Measurements from ENCODE around the gene LAIR1. TPM values are rescaled to one million over a fixed set of nuclear protein-coding genes. Genes with fewer than 3 reads are reported as not detected.

Gene LAIR1
- total RNA-seq, 1 donor from 2014 or later = not detected

- no peak overlapping the region for H3K27ac ChIP-seq (ENCODE audit: low read depth, low read length)
- H3K4me1 ChIP-seq (ENCODE audit: insufficient read depth, low read length) = no peaks in the 10 kb centered on the region
- H3K27me3 Mint-ChIP-seq (ENCODE audit: low read depth, unreplicated experiment) = peaks cover 37% of the 10 kb centered on the region
- TF ChIP-seq, protein P1, sequence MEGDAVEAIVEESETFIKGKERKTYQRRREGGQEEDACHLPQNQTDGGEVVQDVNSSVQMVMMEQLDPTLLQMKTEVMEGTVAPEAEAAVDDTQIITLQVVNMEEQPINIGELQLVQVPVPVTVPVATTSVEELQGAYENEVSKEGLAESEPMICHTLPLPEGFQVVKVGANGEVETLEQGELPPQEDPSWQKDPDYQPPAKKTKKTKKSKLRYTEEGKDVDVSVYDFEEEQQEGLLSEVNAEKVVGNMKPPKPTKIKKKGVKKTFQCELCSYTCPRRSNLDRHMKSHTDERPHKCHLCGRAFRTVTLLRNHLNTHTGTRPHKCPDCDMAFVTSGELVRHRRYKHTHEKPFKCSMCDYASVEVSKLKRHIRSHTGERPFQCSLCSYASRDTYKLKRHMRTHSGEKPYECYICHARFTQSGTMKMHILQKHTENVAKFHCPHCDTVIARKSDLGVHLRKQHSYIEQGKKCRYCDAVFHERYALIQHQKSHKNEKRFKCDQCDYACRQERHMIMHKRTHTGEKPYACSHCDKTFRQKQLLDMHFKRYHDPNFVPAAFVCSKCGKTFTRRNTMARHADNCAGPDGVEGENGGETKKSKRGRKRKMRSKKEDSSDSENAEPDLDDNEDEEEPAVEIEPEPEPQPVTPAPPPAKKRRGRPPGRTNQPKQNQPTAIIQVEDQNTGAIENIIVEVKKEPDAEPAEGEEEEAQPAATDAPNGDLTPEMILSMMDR (IDR thresholded peaks at IDR 0.05; ENCODE audit: insufficient read depth, low read depth, low read length) = no peak
- TF ChIP-seq EZH2 (IDR thresholded peaks at IDR 0.05; ENCODE audit: insufficient read depth, low read length) = no peak
- no peak overlapping the region for H3K27ac Mint-ChIP-seq (ENCODE audit: unreplicated experiment)
- H3K9me3 Mint-ChIP-seq (ENCODE audit: unreplicated experiment) = peaks cover 6% of the 10 kb centered on the region
- H3K79me2 ChIP-seq (ENCODE audit: insufficient read depth, low read length) = no peaks in the 10 kb centered on the region
- H2AFZ ChIP-seq (ENCODE audit: low read depth, low read length) = no peak overlapping the region
- H3K27me3 ChIP-seq (ENCODE audit: insufficient read depth, low read length) = no peaks in the 10 kb centered on the region
- no peaks in the 10 kb centered on the region for H3K4me1 Mint-ChIP-seq (ENCODE audit: low read depth, unreplicated experiment)
- no peak overlapping the region for H3K9ac ChIP-seq (ENCODE audit: low read length)
- no peak overlapping the region for H3K4me3 ChIP-seq (ENCODE audit: insufficient read depth, low read depth, low read length)
- H3K4me3 Mint-ChIP-seq (ENCODE audit: unreplicated experiment) = no peak overlapping the region
- H3K9me3 ChIP-seq (ENCODE audit: insufficient read depth, low read depth, low read length) = no peaks in the 10 kb centered on the region
- H3K36me3 ChIP-seq (ENCODE audit: insufficient read depth, low read length) = no peaks in the 10 kb centered on the region
- H4K20me1 ChIP-seq (ENCODE audit: insufficient read depth, low read length) = no peaks in the 10 kb centered on the region
- H3K36me3 Mint-ChIP-seq (ENCODE audit: low read depth, unreplicated experiment) = no peaks in the 10 kb centered on the region
- H3K4me2 ChIP-seq (ENCODE audit: low read length) = no peak overlapping the region
- FAIRE-seq (no peak), DNase-seq (ENCODE audit: low read depth) (no peak)
Observed at GRCh38 chr19:54317965-54318240, 46.8 kb downstream of the LAIR1 start.

GRCh38 chr19:54317108-54317964 lies 47.4 kb downstream of the LAIR1 start:
- Histone ChIP-seq H3K27ac (ENCODE audit: low read depth, low read length) (no peak overlapping the region), H3K4me2 (ENCODE audit: low read length) (no peak overlapping the region), H3K4me3 (ENCODE audit: insufficient read depth, low read depth, low read length) (no peak overlapping the region), H3K79me2 (ENCODE audit: insufficient read depth, low read length) (no peaks in the 10 kb centered on the region), H3K27me3 (ENCODE audit: insufficient read depth, low read length) (no peaks in the 10 kb centered on the region), H3K9ac (ENCODE audit: low read length) (no peak overlapping the region), H3K4me1 (ENCODE audit: insufficient read depth, low read length) (no peaks in the 10 kb centered on the region), H4K20me1 (ENCODE audit: insufficient read depth, low read length) (no peaks in the 10 kb centered on the region), H2AFZ (ENCODE audit: low read depth, low read length) (no peak overlapping the region), H3K9me3 (ENCODE audit: insufficient read depth, low read depth, low read length) (no peaks in the 10 kb centered on the region), H3K36me3 (ENCODE audit: insufficient read depth, low read length) (no peaks in the 10 kb centered on the region)
- TF ChIP-seq, protein P1 (IDR thresholded peaks at IDR 0.05; ENCODE audit: insufficient read depth, low read depth, low read length) = no peak
- TF ChIP-seq EZH2 (IDR thresholded peaks at IDR 0.05; ENCODE audit: insufficient read depth, low read length) = no peak
- no peak overlapping the region for H3K27ac Mint-ChIP-seq (ENCODE audit: unreplicated experiment)
- no peak for DNase-seq (ENCODE audit: low read depth)
- H3K36me3 Mint-ChIP-seq (ENCODE audit: low read depth, unreplicated experiment) = no peaks in the 10 kb centered on the region
- no peak for FAIRE-seq
- H3K9me3 Mint-ChIP-seq (ENCODE audit: unreplicated experiment) = peaks cover 6% of the 10 kb centered on the region
- H3K4me3 Mint-ChIP-seq (ENCODE audit: unreplicated experiment) = no peak overlapping the region
- H3K4me1 Mint-ChIP-seq (ENCODE audit: low read depth, unreplicated experiment) = no peaks in the 10 kb centered on the region
- H3K27me3 Mint-ChIP-seq (ENCODE audit: low read depth, unreplicated experiment) = peaks cover 41% of the 10 kb centered on the region

DNA sequence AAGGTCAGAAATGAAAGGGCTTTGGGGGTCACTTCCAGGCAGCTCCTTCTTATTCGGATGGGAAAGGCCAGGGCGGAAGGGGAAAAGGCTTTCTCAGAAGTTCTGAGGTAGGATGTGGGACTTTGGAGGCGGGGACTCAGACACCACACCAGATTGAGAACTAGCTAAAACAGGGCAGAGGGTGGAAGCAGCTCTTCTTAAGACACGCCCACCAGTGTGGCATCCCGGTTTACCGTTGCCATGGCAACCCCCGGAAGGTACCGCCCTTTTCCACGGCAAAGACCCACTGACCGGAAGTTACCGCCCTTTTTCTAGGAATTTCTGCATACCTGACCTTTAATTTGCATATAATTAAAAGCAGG lies 48.0 kb downstream of the LAIR1 start:
- Mint-ChIP-seq H3K36me3 (ENCODE audit: low read depth, unreplicated experiment) (no peaks in the 10 kb centered on the region), H3K27me3 (ENCODE audit: low read depth, unreplicated experiment) (peaks cover 39% of the 10 kb centered on the region), H3K9me3 (ENCODE audit: unreplicated experiment) (peaks cover 6% of the 10 kb centered on the region), H3K4me3 (ENCODE audit: unreplicated experiment) (no peak overlapping the region), H3K4me1 (ENCODE audit: low read depth, unreplicated experiment) (no peaks in the 10 kb centered on the region), H3K27ac (ENCODE audit: unreplicated experiment) (no peak overlapping the region)
- no peaks in the 10 kb centered on the region for H4K20me1 ChIP-seq (ENCODE audit: insufficient read depth, low read length)
- FAIRE-seq (no peak), DNase-seq (ENCODE audit: low read depth) (no peak)
- no peaks in the 10 kb centered on the region for H3K9me3 ChIP-seq (ENCODE audit: insufficient read depth, low read depth, low read length)
- H3K36me3 ChIP-seq (ENCODE audit: insufficient read depth, low read length) = no peaks in the 10 kb centered on the region
- H2AFZ ChIP-seq (ENCODE audit: low read depth, low read length) = no peak overlapping the region
- H3K27me3 ChIP-seq (ENCODE audit: insufficient read depth, low read length) = no peaks in the 10 kb centered on the region
- H3K27ac ChIP-seq (ENCODE audit: low read depth, low read length) = no peak overlapping the region
- no peaks in the 10 kb centered on the region for H3K4me1 ChIP-seq (ENCODE audit: insufficient read depth, low read length)
- no peaks in the 10 kb centered on the region for H3K79me2 ChIP-seq (ENCODE audit: insufficient read depth, low read length)
- H3K4me2 ChIP-seq (ENCODE audit: low read length) = no peak overlapping the region
- no peak overlapping the region for H3K9ac ChIP-seq (ENCODE audit: low read length)
- TF ChIP-seq, protein P1 (IDR thresholded peaks at IDR 0.05; ENCODE audit: insufficient read depth, low read depth, low read length) = no peak
- TF ChIP-seq EZH2 (IDR thresholded peaks at IDR 0.05; ENCODE audit: insufficient read depth, low read length) = no peak
- no peak overlapping the region for H3K4me3 ChIP-seq (ENCODE audit: insufficient read depth, low read depth, low read length)

All from astrocyte (in vitro differentiated cells and primary cell).